MM.1S (cell line): Measurements from ENCODE around the gene KCNH2.

ENCODE experiments used
- EZH2 ChIP-seq: fragments of 300-600 bp; sonication (generic); optimal IDR thresholded peaks from 2 replicates; pipeline ENCODE3; 2017; ENCODE audit warnings: low read depth, mild to moderate bottlenecking, antibody characterized with exemption, low read length, mixed read lengths
- EZH2phosphoT487 ChIP-seq: fragments of 300-600 bp; sonication (generic); IDR thresholded peaks from 2 replicates; pipeline ENCODE4 v1.6.1; 2018; ENCODE audit warnings: antibody characterized with exemption, low read length
- TF ChIP-seq, protein P1 (sequence below): fragments of 300-600 bp; sonication (generic); IDR thresholded peaks from 2 replicates; pipeline ENCODE4 v1.5.1; 2016; ENCODE audit warnings: antibody characterized with exemption, low read length, mixed read lengths

DNA sequence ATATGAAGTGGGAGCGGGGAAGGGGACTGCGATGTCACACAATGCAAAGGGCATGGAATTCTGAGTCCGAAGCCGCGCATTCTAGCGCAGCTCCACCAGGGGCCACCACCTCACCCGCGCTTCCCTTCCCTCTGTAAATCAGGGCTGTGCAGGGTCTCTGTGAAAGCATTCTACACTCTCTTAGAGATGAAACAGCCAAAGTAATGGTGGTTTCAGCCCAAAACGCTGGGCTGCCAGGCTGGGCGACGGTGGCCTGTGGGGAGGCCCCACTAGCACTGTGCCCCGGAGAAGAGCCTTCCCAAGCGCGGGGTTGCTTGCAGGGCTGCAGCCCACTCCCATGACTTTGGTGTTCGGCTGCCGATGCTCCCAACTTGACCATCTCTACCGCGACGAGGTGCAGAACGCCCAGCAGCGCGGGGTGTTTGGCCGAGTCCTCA lies 34.8 kb upstream of the KCNH2 start:
- TF ChIP-seq, protein P1, sequence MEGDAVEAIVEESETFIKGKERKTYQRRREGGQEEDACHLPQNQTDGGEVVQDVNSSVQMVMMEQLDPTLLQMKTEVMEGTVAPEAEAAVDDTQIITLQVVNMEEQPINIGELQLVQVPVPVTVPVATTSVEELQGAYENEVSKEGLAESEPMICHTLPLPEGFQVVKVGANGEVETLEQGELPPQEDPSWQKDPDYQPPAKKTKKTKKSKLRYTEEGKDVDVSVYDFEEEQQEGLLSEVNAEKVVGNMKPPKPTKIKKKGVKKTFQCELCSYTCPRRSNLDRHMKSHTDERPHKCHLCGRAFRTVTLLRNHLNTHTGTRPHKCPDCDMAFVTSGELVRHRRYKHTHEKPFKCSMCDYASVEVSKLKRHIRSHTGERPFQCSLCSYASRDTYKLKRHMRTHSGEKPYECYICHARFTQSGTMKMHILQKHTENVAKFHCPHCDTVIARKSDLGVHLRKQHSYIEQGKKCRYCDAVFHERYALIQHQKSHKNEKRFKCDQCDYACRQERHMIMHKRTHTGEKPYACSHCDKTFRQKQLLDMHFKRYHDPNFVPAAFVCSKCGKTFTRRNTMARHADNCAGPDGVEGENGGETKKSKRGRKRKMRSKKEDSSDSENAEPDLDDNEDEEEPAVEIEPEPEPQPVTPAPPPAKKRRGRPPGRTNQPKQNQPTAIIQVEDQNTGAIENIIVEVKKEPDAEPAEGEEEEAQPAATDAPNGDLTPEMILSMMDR, result peak; percentile 61
- TF ChIP-seq EZH2phosphoT487 (no peak), EZH2 (no peak)
